Measurements from ENCODE around the gene MAPK11. TPM values are rescaled to one million over a fixed set of nuclear protein-coding genes. Genes with fewer than 3 reads are reported as not detected.

Gene MAPK11
- total RNA-seq, 1 experiment from 2014 or later, result 19.3 TPM

GRCh38 chr22:50221410-50222300 is 48.5 kb downstream of the MAPK11 start:
- intact Hi-C loops (cut with micrococcal nuclease), result no loop called here
- peaks cover 26 to 46% of the 10 kb centered on the region in 2 experiments; a peak in 3 of 4 replicates for H3K36me3 ChIP-seq (ENCODE audit: control insufficient read depth in 1 of 2, insufficient read depth in 2 of 2, low read length in 2 of 2)
- ATAC-seq (no peak), DNase-seq (ENCODE audit: low read depth, low spot score) (no peak)
- no peaks in the 10 kb centered on the region for H4K20me1 ChIP-seq (ENCODE audit: insufficient read depth)
- H3K27me3 ChIP-seq (ENCODE audit: insufficient read depth, low read length), result no peaks in the 10 kb centered on the region
- H3K79me2 ChIP-seq (ENCODE audit: insufficient read depth, low read length), result no peaks in the 10 kb centered on the region
- ChIA-PET RAD21 (ENCODE audit: low non-redundant PET in 1 of 2, low total read pairs in 2 of 2, uncharacterized antibody in 2 of 2, unreplicated experiment in 2 of 2) (no interaction called here), POLR2A (no interaction called here), CTCF (no interaction called here)
- peaks cover 0 to 8% of the 10 kb centered on the region in 2 experiments; a peak in 3 of 4 replicates for H3K4me1 ChIP-seq (ENCODE audit: control insufficient read depth in 1 of 2, insufficient read depth in 2 of 2, low read length in 2 of 2)
- H3K4me3 ChIP-seq (replicated peaks in 1 of 2; ENCODE audit: low read depth in 1 of 2, low read length in 2 of 2), result no peak overlapping the region
- no peak overlapping the region for H3K9ac ChIP-seq (ENCODE audit: low read length)
- no peak overlapping the region; the same call in 1 of the 2 replicates for H3K27ac ChIP-seq (ENCODE audit: low read depth, low read length)
- TF ChIP-seq POLR2AphosphoS5 (IDR thresholded peaks at IDR 0.05; ENCODE audit: low read depth, low read length), result no peak
- peak in 1 of 3 experiments; percentile 25; a peak in 1 of 6 replicates for TF ChIP-seq CTCF (IDR thresholded peaks at IDR 0.05 in 2 of 3, conservative IDR thresholded peaks at IDR 0.05 in 1 of 3; ENCODE audit: borderline replicate concordance in 1 of 3, insufficient read depth in 1 of 3, low read depth in 2 of 3, low read length in 2 of 3)
- no peak for TF ChIP-seq CEBPB (IDR thresholded peaks at IDR 0.05; ENCODE audit: low read depth)
- TF ChIP-seq POLR2A (IDR thresholded peaks at IDR 0.05; ENCODE audit: borderline replicate concordance, extremely low read depth, insufficient read depth, insufficient read length), result no peak
- TF ChIP-seq EZH2phosphoT487 (IDR thresholded peaks at IDR 0.05; ENCODE audit: borderline replicate concordance), result no peak
- no peak for TF ChIP-seq TCF7L2 (IDR thresholded peaks at IDR 0.05; ENCODE audit: borderline replicate concordance, extremely low read depth, insufficient read depth, insufficient read length)
- no peak for TF ChIP-seq ZFX (IDR thresholded peaks at IDR 0.05)
- no peak overlapping the region for H3K4me2 ChIP-seq (ENCODE audit: low read length)
- BruUV-seq (replicated peaks), result no TSS peak
- no peaks in the 10 kb centered on the region for H3K9me3 ChIP-seq (ENCODE audit: control insufficient read depth in 1 of 2, insufficient read depth in 1 of 2, low read depth in 1 of 2, low read length in 2 of 2)
- H3K9me2 ChIP-seq (ENCODE audit: insufficient read depth), result no peaks in the 10 kb centered on the region
- H2AFZ ChIP-seq (ENCODE audit: low read depth, low read length, poor library complexity, severe bottlenecking), result no peak overlapping the region
